Activated T-cell treated with anti-CD3 and anti-CD28 coated beads, Interleukin-2, amount 50 U/mL, for 1 hour (primary cell): ENCODE measurements around the gene SH2D5.
"Not testable (repeated sequence)": the region's sequence is repeated elsewhere in the genome, so short reads cannot be mapped to it uniquely, and the experiment has no call there.

ENCODE experiments used
- DNase-seq: peaks from one replicate; pipeline ENCODE4 v3.0.0-alpha.2; 2020

SH2D5 gene

GRCh38 chr1:20689645-20690056 is 42.9 kb downstream of the SH2D5 start:
- no peak for DNase-seq

- no peak for DNase-seq
Observed at GRCh38 chr1:20686883-20687725, 45.4 kb downstream of the SH2D5 start.

GRCh38 chr1:20685741-20686140 is 46.8 kb downstream of the SH2D5 start:
- DNase-seq = no peak

GRCh38 chr1:20685099-20685662 is 47.3 kb downstream of the SH2D5 start:
- DNase-seq = no peak

GRCh38 chr1:20684651-20685050 is 47.9 kb downstream of the SH2D5 start:
- no peak for DNase-seq

GRCh38 chr1:20684050-20684620 is 48.4 kb downstream of the SH2D5 start:
- DNase-seq = no peak

- no peak for DNase-seq
Observed at GRCh38 chr1:20683614-20684013, 48.9 kb downstream of the SH2D5 start.

- no peak for DNase-seq
Observed at GRCh38 chr1:20682571-20683236, 49.8 kb downstream of the SH2D5 start.

GRCh38 chr1:20681999-20682398 is 50.5 kb downstream of the SH2D5 start:
- DNase-seq = no peak

- DNase-seq = no peak
Observed at GRCh38 chr1:20680269-20680668, 52.2 kb downstream of the SH2D5 start.

GRCh38 chr1:20678599-20678998 is 53.9 kb downstream of the SH2D5 start:
- DNase-seq = no peak

- DNase-seq = not testable (repeated sequence)
Observed at GRCh38 chr1:20673626-20674025, 58.9 kb downstream of the SH2D5 start.

- DNase-seq = no peak
Observed at GRCh38 chr1:20672265-20672632, 60.3 kb downstream of the SH2D5 start.

- no peak for DNase-seq
Observed at GRCh38 chr1:20670936-20671335, 61.6 kb downstream of the SH2D5 start.
